Mammary epithelial cell (primary cell): Measurements from ENCODE around the gene NCAPD3.
"Not testable (repeated sequence)": the region's sequence is repeated elsewhere in the genome, so short reads cannot be mapped to it uniquely, and the experiment has no call there.

Experiments used
- EZH2 ChIP-seq: IDR thresholded peaks from 2 replicates; pipeline ENCODE4 v1.6.1; 2012; ENCODE audit warnings: low read length, inconsistent platforms, borderline replicate concordance
- TF ChIP-seq, protein P1 (sequence below), 2 donors: IDR thresholded peaks in 1 of 2; conservative IDR thresholded peaks in 1 of 2; 2 replicates each; pipeline ENCODE4 v1.5.1; 2011 to 2012; ENCODE audit warnings: inconsistent platforms in 2 of 2, low read length in 2 of 2, mild to moderate bottlenecking in 2 of 2, control low read depth in 1 of 2, low read depth in 1 of 2; ENCODE audit not compliant: insufficient read depth in 1 of 2; ENCODE audit errors: extremely low read depth in 1 of 2

GRCh38 chr11:134188092-134188491 is 35.7 kb downstream of the NCAPD3 start:
- TF ChIP-seq, protein P1, sequence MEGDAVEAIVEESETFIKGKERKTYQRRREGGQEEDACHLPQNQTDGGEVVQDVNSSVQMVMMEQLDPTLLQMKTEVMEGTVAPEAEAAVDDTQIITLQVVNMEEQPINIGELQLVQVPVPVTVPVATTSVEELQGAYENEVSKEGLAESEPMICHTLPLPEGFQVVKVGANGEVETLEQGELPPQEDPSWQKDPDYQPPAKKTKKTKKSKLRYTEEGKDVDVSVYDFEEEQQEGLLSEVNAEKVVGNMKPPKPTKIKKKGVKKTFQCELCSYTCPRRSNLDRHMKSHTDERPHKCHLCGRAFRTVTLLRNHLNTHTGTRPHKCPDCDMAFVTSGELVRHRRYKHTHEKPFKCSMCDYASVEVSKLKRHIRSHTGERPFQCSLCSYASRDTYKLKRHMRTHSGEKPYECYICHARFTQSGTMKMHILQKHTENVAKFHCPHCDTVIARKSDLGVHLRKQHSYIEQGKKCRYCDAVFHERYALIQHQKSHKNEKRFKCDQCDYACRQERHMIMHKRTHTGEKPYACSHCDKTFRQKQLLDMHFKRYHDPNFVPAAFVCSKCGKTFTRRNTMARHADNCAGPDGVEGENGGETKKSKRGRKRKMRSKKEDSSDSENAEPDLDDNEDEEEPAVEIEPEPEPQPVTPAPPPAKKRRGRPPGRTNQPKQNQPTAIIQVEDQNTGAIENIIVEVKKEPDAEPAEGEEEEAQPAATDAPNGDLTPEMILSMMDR (conservative IDR thresholded peaks at IDR 0.05 in 1 of 2, IDR thresholded peaks at IDR 0.05 in 1 of 2; ENCODE audit: extremely low read depth in 1 of 2, insufficient read depth in 1 of 2, low read depth in 1 of 2, low read length in 2 of 2): not testable (repeated sequence)
- not testable (repeated sequence) for TF ChIP-seq EZH2
